Measurements from ENCODE around the gene PLIN3.
"Not testable (repeated sequence)": the region's sequence is repeated elsewhere in the genome, so short reads cannot be mapped to it uniquely, and the experiment has no call there.

Gene PLIN3
- total RNA-seq: 10.9 to 23.3 reads per million in 2 donors

- peak; percentile 92 for DNase-seq
Observed at GRCh38 chr19:4867534-4868285, at the start of gene PLIN3. TSS of gene PLIN3 (minus strand) at chr19:4867667. CDS start at chr19:4861394, 6,273 bp downstream.

DNA sequence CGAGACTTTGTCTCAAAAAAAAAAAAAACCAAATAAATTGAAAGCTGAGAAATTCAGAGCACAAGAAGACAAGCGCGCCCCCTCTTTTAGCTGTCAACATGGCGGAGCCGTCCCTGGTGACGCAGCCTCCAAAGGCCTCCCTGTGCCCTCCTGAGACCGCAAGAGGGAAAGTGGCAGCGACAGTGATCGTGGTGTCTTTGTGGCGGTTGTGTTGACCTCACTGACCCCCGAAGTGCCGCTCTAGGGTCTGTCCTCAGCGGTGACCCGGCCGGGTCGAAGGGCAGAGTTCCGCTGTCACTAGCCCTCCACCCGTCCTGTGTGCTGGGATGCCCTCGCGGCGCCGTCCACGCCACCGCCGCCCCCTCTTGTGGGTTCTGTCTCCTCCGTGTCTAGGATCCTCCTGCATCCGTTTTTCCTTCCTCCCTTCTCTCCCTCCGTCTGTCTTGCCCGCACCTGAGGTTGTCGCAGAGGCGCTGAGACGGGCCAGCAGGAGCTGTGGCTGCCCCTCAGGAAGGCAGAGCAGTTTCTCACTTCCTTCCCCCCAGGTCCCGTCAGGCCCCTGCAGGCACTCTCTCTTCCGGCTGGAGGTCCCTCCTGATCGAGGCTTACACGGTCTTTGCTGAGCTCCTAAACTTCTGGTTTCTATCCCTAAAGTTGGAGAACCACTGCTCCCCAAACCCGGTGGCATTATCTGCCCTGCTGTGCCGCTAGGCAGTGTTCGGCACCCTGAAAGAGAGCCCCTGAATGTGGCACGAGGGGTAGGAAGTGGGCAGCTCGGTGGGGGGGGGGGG lies 49.0 kb upstream of the PLIN3 start:
- DNase-seq: peak; percentile 21

- peak; percentile 61 for DNase-seq
Observed at GRCh38 chr19:4914736-4915501, 47.5 kb upstream of the PLIN3 start.

GRCh38 chr19:4913996-4914735 lies 46.7 kb upstream of the PLIN3 start:
- DNase-seq: no peak

GRCh38 chr19:4911786-4912672 lies 44.6 kb upstream of the PLIN3 start:
- peak; percentile 53 for DNase-seq

- DNase-seq: no peak
Observed at GRCh38 chr19:4911314-4911713, 43.8 kb upstream of the PLIN3 start.

DNA sequence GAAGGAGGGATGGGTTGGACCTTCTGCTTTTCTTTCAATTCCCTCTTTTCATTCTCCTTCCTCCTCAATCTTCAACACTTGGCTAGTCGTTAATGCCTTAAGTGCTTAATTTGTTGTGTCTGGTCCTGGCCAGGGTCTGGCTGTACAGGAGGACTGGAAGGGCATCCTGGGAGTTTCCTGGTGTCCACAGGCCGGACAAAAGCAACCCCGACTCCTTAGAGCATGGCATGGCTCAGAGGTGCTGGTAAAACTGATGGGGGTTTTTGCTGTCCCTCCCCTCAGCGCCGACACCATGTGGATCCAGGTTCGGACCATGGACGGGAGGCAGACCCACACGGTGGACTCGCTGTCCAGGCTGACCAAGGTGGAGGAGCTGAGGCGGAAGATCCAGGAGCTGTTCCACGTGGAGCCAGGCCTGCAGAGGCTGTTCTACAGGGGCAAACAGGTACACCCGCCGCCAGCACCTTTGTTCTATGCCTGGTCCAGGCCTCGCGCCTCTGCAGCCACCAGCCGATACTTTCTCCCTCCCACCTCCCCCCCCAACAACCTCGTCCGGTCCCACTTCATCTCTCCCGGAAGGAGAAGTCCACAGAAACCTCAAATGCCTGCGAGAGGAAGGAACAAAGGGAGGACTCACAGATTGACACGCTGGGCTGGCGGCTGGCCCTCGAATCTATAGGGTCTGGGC lies 43.3 kb upstream of the PLIN3 start:
- peak; percentile 9 for DNase-seq

GRCh38 chr19:4909897-4910593 lies 42.6 kb upstream of the PLIN3 start:
- peak; percentile 91 for DNase-seq

DNA sequence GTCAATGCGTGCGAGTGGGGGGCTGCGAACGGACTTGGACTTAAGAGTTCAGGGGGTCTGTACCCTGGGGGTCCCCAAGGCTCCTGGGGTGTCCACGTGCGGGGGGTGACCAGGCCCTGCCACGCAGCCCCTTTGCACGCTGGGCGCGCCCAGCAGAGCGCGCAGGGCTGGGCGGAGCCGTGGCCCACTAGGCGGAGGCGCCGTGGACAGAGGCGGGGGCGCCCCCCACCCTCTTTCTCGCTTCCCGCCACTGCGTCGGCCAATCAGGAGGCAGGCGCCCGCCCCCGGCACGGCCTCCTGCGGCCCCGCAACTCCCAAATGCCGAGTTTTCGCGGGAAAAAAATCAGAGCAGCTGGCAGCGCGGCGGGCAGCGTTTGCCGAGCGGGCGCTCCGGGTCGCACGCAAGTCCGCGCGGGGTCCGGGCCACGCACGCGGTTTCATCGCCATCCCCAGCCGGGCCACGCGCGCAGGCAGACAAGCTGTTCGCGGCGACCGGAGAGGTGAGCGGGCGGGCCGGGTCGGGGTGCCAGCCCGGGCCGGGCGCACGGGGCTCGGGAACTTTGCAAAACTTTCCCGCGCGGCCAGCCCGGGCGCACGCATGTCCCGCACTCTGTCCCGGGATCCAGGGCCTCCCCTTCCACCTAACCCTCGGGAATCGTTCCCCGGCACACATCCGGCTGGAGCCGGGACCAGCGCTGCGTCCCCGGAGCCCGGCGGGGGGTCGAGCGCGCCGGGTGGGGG lies 41.9 kb upstream of the PLIN3 start, which contains the start of gene UHRF1:
Gene UHRF1, plus strand, starts transcription at position 346 of the 741 bp plus-strand sequence. CDS start 1,385 bp downstream, outside the sequence.
- DNase-seq: no peak

- DNase-seq: no peak
Observed at GRCh38 chr19:4908781-4909155, 41.3 kb upstream of the PLIN3 start.

DNA sequence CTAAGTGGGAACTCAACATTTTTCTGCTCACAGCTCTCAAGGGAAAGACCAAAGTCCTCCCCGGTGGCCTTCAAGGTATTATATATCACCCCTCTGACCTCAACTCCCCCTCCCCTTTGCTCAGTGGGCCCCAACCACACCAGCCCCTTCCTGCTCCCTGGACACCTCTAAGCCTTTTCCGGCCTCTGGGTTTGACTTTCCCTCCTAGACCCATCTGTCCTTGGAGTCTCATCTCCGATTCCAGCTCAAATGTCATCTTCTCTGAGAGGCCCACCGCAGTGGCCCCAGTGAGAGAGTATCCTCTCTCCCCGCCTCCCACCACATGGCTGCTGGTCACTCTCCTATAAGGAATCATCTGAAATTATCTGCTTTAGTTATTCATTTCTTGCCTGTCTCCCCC lies 40.9 kb upstream of the PLIN3 start:
- no peak for DNase-seq

- no peak for DNase-seq
Observed at GRCh38 chr19:4906963-4907362, 39.5 kb upstream of the PLIN3 start.

DNA sequence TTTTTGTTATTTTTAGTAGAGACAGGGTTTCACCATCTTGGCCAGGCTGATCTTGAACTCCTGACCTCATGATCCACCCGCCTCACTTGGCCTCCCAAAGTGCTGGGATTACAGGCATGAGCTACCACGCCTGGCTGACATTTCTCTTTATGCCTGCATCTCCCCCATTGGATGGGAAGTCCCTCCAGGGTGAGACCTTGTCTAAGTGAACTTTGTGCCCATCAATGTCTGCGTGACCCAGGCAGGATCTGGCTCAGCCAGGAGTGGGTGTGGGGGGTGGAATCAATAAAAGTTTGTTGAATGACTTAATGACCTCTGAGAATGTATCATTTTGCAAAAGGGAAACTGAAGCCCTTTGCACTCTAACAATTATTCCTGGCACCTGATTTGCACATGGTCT lies 37.0 kb upstream of the PLIN3 start:
- DNase-seq: no peak

GRCh38 chr19:4902796-4903195 lies 35.3 kb upstream of the PLIN3 start, which contains the start of gene ARRDC5:
TSS of gene ARRDC5 (minus strand) at chr19:4902896. CDS start at chr19:4902825, 71 bp downstream.
- no peak for DNase-seq

GRCh38 chr19:4900879-4901278 lies 33.4 kb upstream of the PLIN3 start:
- DNase-seq: not testable (repeated sequence)

DNA sequence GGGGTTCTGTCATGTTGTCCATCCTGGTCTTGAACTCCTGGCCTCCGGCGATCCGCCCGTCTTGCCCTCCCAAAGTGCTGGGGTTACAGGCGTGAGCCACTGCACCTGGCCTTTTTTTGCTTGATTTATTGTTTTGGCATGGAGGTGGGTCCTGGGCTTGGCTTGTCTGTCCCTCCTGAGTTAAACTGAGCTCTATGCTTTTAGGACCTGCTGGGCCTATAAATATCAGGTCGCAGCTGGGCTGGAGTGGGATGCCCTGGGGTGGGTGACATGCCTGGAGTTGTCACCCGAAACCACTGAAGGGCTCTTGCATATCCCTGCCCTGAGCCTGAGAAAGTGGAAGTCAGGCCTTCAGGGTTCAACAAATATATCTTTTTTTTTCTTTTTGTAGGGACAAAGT lies 29.7 kb upstream of the PLIN3 start:
- no peak for DNase-seq

DNA sequence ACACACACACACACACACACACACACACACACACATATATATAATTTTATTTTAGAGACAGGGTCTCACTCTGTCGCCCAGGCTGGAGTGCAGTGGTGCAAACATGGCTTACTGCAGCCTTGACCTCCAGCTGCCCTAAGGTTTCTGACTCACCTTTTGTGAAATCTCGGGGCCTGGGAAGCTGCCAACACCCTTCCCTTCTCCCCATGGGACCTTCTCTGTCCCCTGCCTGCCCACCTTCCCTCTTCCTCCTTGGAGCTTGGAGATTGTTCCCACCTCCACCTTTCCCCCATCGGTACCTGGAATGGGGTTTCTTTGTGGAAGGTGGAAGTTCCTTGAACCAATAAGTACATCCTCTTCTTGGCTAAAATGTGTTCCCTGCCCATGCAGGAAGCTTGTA lies 28.9 kb upstream of the PLIN3 start:
- no peak for DNase-seq

- not testable (repeated sequence) for DNase-seq
Observed at GRCh38 chr19:4892962-4893361, 25.5 kb upstream of the PLIN3 start.

- DNase-seq: no peak
Observed at GRCh38 chr19:4891066-4891465, 23.6 kb upstream of the PLIN3 start.

Data from T-helper 9 cell (primary cell).